Naive thymus-derived CD4-positive, alpha-beta T cell (primary cell): Measurements from ENCODE around the gene TUBA4A. TPM values are rescaled to one million over a fixed set of nuclear protein-coding genes. Genes with fewer than 3 reads are reported as not detected.

Experiments used
- ATAC-seq: fragments of 150-1000 bp; cut with Tn5 transposase; 2 replicates; pipeline ENCODE4 v1.10.0; 2021; ENCODE audit warnings: mild to moderate bottlenecking, moderate library complexity
- CTCF ChIA-PET: fragments of 350-600 bp; sonication (Branson Sonifier 250); formaldehyde crosslinking; loops from one replicate; lab custom pipeline; 2021; ENCODE audit warnings: antibody characterized with exemption; lab: Charles Lee
- POLR2A ChIA-PET: fragments of 350-600 bp; sonication (Branson Sonifier 250); formaldehyde crosslinking; loops from one replicate; lab custom pipeline; 2021; ENCODE audit warnings: antibody characterized with exemption, inconsistent platforms; lab: Charles Lee
- DNase-seq, 9 donors: peaks; one replicate each; pipeline versions ENCODE4 v3.0.0 to v3.0.0-alpha.2; 2020 to 2022; ENCODE audit warnings: mixed read lengths in 1 of 9
- H3K27ac ChIP-seq: one replicate; pipeline ENCODE4 v1.7.0; 2013; ENCODE audit warnings: mild to moderate bottlenecking, low read depth, low read length, moderate library complexity
- H3K27me3 ChIP-seq, 2 donors: one replicate each; pipeline ENCODE4 v1.7.0; 2013; ENCODE audit warnings: low read length in 2 of 2, mild to moderate bottlenecking in 2 of 2, moderate library complexity in 2 of 2; ENCODE audit not compliant: control insufficient read depth in 2 of 2, insufficient read depth in 2 of 2
- H3K36me3 ChIP-seq, 3 experiments: 1 replicate in 2 of 3; 2 replicates in 1 of 3; pipeline ENCODE4 v1.7.0; 2013; ENCODE audit warnings: low read length in 3 of 3, mild to moderate bottlenecking in 3 of 3, moderate library complexity in 1 of 3; ENCODE audit not compliant: insufficient read depth in 3 of 3, control insufficient read depth in 2 of 3
- H3K4me1 ChIP-seq, 2 donors: one replicate each; pipeline ENCODE4 v1.7.0; 2013; ENCODE audit warnings: low read length in 2 of 2, mild to moderate bottlenecking in 2 of 2, moderate library complexity in 1 of 2; ENCODE audit not compliant: control insufficient read depth in 2 of 2, insufficient read depth in 2 of 2
- H3K4me3 ChIP-seq: 2 replicates; pipeline ENCODE4 v1.7.0; 2013; ENCODE audit warnings: mild to moderate bottlenecking, low read length
- H3K9me3 ChIP-seq, 3 experiments: 1 replicate in 2 of 3; 2 replicates in 1 of 3; pipeline ENCODE4 v1.7.0; 2013; ENCODE audit warnings: low read length in 3 of 3; ENCODE audit not compliant: control insufficient read depth in 2 of 3
- H3K27ac Mint-ChIP-seq, 9 donors: one replicate each; pipeline ENCODE4 v1.8.0; 2020 to 2022; ENCODE audit warnings: mixed read lengths in 9 of 9, mild to moderate bottlenecking in 8 of 9, moderate library complexity in 5 of 9, inconsistent platforms in 2 of 9
- H3K27me3 Mint-ChIP-seq, 5 donors: one replicate each; pipeline ENCODE4 v1.8.0; 2021 to 2022; ENCODE audit warnings: mixed read lengths in 5 of 5, mild to moderate bottlenecking in 1 of 5
- H3K36me3 Mint-ChIP-seq, 5 donors: one replicate each; pipeline ENCODE4 v1.8.0; 2020 to 2022; ENCODE audit warnings: mixed read lengths in 5 of 5, mild to moderate bottlenecking in 3 of 5, inconsistent platforms in 1 of 5
- H3K4me1 Mint-ChIP-seq, 7 donors: one replicate each; pipeline ENCODE4 v1.8.0; 2020 to 2022; ENCODE audit warnings: mixed read lengths in 7 of 7, mild to moderate bottlenecking in 3 of 7, inconsistent platforms in 1 of 7
- H3K4me3 Mint-ChIP-seq, 10 donors: one replicate each; pipeline ENCODE4 v1.8.0; 2020 to 2022; ENCODE audit warnings: mild to moderate bottlenecking in 10 of 10, mixed read lengths in 10 of 10, moderate library complexity in 6 of 10, inconsistent platforms in 2 of 10
- H3K9me3 Mint-ChIP-seq, 11 donors: one replicate each; pipeline ENCODE4 v1.8.0; 2020 to 2022; ENCODE audit warnings: mixed read lengths in 11 of 11, mild to moderate bottlenecking in 4 of 11, inconsistent platforms in 1 of 11, moderate library complexity in 1 of 11
- intact Hi-C, 2 donors: fragments of 100-400 bp; cut with micrococcal nuclease; formaldehyde crosslinking; loops; one replicate each; pipeline ENCODE4 v1.15.1; 2023
- polyA plus RNA-seq, 2 donors: library from polyadenylated mRNA; unstranded; fragments of 300-500 nt; fragmentation: Illumina TruSeq; gene quantifications; one replicate each; pipeline ENCODE4 v1.2.3, GENCODE V29; 2021
- total RNA-seq, 6 experiments: library from RNA in 5 of 6; stranded (reverse) in 5 of 6; gene quantifications; 1 replicate in 5 of 6; 2 replicates in 1 of 6; pipeline ENCODE4 v1.2.3 and lab custom pipeline; 2021 to 2026

TUBA4A gene
- total and polyA plus RNA-seq, 7 experiments from 2014 or later: 82.9 to 336 (median 183) TPM

DNA sequence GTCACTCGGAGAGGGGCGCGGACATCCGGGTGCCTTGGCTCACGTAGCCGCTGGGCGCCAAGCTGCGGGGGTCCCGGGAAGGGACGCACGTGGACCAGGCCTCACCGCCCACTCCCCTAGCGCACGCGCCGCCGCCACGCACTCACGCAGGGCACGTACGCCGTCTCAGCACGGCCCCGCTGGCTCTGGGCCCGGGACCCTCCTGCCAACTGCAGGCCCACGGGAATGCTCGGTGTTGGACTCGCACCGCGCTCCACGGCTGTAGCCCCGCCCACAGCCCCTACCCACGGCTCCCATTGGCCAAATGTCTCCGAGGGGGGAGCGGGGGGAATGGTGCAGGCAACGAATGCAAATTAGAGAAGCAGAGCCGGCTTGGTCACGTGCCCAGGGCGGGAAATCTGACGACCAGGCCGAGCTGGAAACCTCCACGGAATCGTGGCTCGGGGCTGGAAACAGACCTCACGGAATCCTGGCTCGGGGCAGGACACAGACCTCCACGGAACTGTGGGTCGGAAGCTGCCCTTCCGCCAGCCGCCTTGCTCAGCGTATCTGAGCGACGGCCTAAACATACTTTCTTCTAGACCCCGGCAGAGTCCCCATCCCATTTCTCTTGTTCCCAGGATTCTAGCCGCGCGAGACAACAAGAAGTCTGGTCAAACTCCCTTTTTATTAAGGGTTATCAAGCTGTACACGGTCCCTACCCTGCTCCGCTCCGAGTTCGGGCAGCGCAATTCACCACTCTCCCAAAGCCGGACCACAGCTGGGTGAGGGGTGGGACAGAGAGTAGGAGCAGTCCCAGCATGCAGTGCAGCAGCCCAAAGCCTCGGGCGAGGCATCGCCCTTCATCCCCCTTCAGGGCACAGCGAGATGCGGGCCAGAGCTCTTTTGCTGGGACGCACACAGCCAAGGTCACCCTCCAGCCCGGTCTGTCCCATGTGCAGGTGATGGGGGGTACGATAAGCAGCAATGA, 34.7 kb downstream of the TUBA4A start, which contains the start of gene ABCB6:
ABCB6 (minus strand) TSS at position 227 of the 970 bp plus-strand sequence. CDS start 285 bp downstream, outside the sequence.
- Mint-ChIP-seq H3K27ac (peak within 1 kb of the TSS; percentile 61 to 86 (median 79)), H3K9me3 (no peaks in the 10 kb centered on the region), H3K27me3 (no peaks in the 10 kb centered on the region), H3K4me1 (peaks cover 0 to 29% (median 24%) of the 10 kb centered on the region in 7 donors), H3K36me3 (peaks cover 9 to 25% (median 11%) of the 10 kb centered on the region in 5 donors), H3K4me3 (peak within 1 kb of the TSS; percentile 78 to 89 (median 82))
- H3K4me3 ChIP-seq: peak within 1 kb of the TSS; percentile 60
- H3K36me3 ChIP-seq: peaks cover 13 to 55% (median 23%) of the 10 kb centered on the region in 3 experiments
- H3K4me1 ChIP-seq: peaks cover 13 to 14% of the 10 kb centered on the region in 2 donors
- DNase-seq: peak; percentile 72 to 90 (median 85)
- CTCF ChIA-PET: interaction anchor here (1.3 kb wide), 1 partner anchor 60 kb away, joined by 4 read pairs; no protein-coding TSS in a partner anchor
- H3K27me3 ChIP-seq: no peaks in the 10 kb centered on the region
- intact Hi-C loops: loop anchor here (1.0 to 2.0 kb wide), 9 partner anchors 10 to 76 kb away; partner anchors contain the start of genes ANKZF1 (in 2 of the 2), ATG9A (in 2 of the 2), DNAJB2 (in 2 of the 2) and NHEJ1 (in 2 of the 2)
- POLR2A ChIA-PET: interaction anchor here (0.7 to 5.0 kb wide), 18 partner anchors 7 to 169 kb away, joined by 3 to 49 read pairs (median 6); partner anchors contain the start of genes ANKZF1, ATG9A, CNPPD1 and DNAJB2
- peak within 1 kb of the TSS; percentile 65 for H3K27ac ChIP-seq
- no peaks in the 10 kb centered on the region for H3K9me3 ChIP-seq
- peak; percentile 92 for ATAC-seq

- H3K27me3 Mint-ChIP-seq: no peaks in the 10 kb centered on the region
- no peaks in the 10 kb centered on the region for H3K27me3 ChIP-seq
- no peaks in the 10 kb centered on the region for H3K9me3 ChIP-seq
- ATAC-seq: peak; percentile 40
- peaks cover 6 to 50% (median 16%) of the 10 kb centered on the region in 3 experiments for H3K36me3 ChIP-seq
- peak overlapping the region; percentile 65 for H3K27ac ChIP-seq
- H3K4me1 ChIP-seq: peaks cover 13 to 14% of the 10 kb centered on the region in 2 donors
- peak overlapping the region; percentile 60 for H3K4me3 ChIP-seq
- ChIA-PET POLR2A (interaction anchor here (0.6 to 5.0 kb wide), 16 partner anchors 8 to 169 kb away, joined by 3 to 49 read pairs (median 6); partner anchors contain the start of genes ANKZF1, ATG9A, CNPPD1 and DNAJB2), CTCF (interaction anchor here (0.9 to 2.2 kb wide), 3 partner anchors 31 to 61 kb away, joined by 3 to 7 read pairs (median 4); no protein-coding TSS in a partner anchor)
- H3K36me3 Mint-ChIP-seq: peaks cover 6 to 20% (median 10%) of the 10 kb centered on the region in 5 donors
- H3K4me3 Mint-ChIP-seq: peak overlapping the region; percentile 78 to 89 (median 82)
- DNase-seq: peak in 3 of 9 donors; percentile 13 to 26 (median 17)
- H3K4me1 Mint-ChIP-seq: peaks cover 0 to 29% (median 24%) of the 10 kb centered on the region in 7 donors
- H3K9me3 Mint-ChIP-seq: no peaks in the 10 kb centered on the region
- intact Hi-C loops: loop anchor here (1.0 to 2.0 kb wide), 8 partner anchors 11 to 77 kb away; partner anchors contain the start of genes NHEJ1 (in 2 of the 2), ANKZF1 (in 1 of the 2), ATG9A (in 1 of the 2) and DNAJB2 (in 1 of the 2)
- peak overlapping the region in 8 of 9 donors; percentile 59 to 86 (median 78) for H3K27ac Mint-ChIP-seq
Observed at GRCh38 chr2:219218217-219218731, 35.4 kb downstream of the TUBA4A start.

- H3K9me3 ChIP-seq: no peaks in the 10 kb centered on the region
- H3K27ac ChIP-seq: no peak overlapping the region
- Mint-ChIP-seq H3K9me3 (no peaks in the 10 kb centered on the region), H3K4me1 (peaks cover 0 to 34% (median 28%) of the 10 kb centered on the region in 7 donors), H3K27me3 (no peaks in the 10 kb centered on the region), H3K36me3 (peaks cover 3 to 18% (median 8%) of the 10 kb centered on the region in 5 donors), H3K4me3 (peak overlapping the region in 9 of 10 donors; percentile 5 to 68 (median 33)), H3K27ac (peak overlapping the region in 3 of 9 donors; percentile 12 to 56 (median 46))
- POLR2A ChIA-PET: interaction anchor here (0.6 to 2.1 kb wide), 7 partner anchors 11 to 45 kb away, joined by 3 to 17 read pairs (median 3); partner anchors contain the start of genes ATG9A, TUBA4A and TUBA4B
- H3K27me3 ChIP-seq: no peaks in the 10 kb centered on the region
- no peak for DNase-seq
- intact Hi-C loops: no loop called here
- H3K4me3 ChIP-seq: no peak overlapping the region
- CTCF ChIA-PET: interaction anchor here (0.8 to 2.2 kb wide), 3 partner anchors 33 to 83 kb away, joined by 3 to 7 read pairs (median 5); no protein-coding TSS in a partner anchor
- peaks cover 13 to 14% of the 10 kb centered on the region in 2 donors for H3K4me1 ChIP-seq
- no peak for ATAC-seq
- peaks cover 0 to 34% (median 2%) of the 10 kb centered on the region in 3 experiments for H3K36me3 ChIP-seq
Observed at GRCh38 chr2:219216535-219216915, 37.2 kb downstream of the TUBA4A start.

GRCh38 chr2:219215871-219216534, 37.7 kb downstream of the TUBA4A start:
- H3K27me3 Mint-ChIP-seq: no peaks in the 10 kb centered on the region
- no peak overlapping the region for H3K27ac ChIP-seq
- CTCF ChIA-PET: interaction anchor here (0.8 to 2.2 kb wide), 4 partner anchors 33 to 79 kb away, joined by 3 to 7 read pairs (median 4); no protein-coding TSS in a partner anchor
- H3K4me1 Mint-ChIP-seq: peaks cover 5 to 39% (median 30%) of the 10 kb centered on the region in 7 donors
- H3K4me3 Mint-ChIP-seq: no peak overlapping the region
- H3K36me3 Mint-ChIP-seq: peaks cover 0 to 13% (median 4%) of the 10 kb centered on the region in 5 donors
- ATAC-seq (no peak), DNase-seq (no peak)
- H3K27me3 ChIP-seq: no peaks in the 10 kb centered on the region
- H3K27ac Mint-ChIP-seq: peak overlapping the region in 1 of 9 donors; percentile 56
- intact Hi-C loops: no loop called here
- H3K4me1 ChIP-seq: peaks cover 18% of the 10 kb centered on the region in 2 donors
- POLR2A ChIA-PET: interaction anchor here (0.8 to 17.4 kb wide), 7 partner anchors 10 to 45 kb away, joined by 3 to 343 read pairs (median 3); partner anchors contain the start of genes ATG9A, CNPPD1, GLB1L and SLC23A3
- H3K9me3 ChIP-seq: no peaks in the 10 kb centered on the region
- H3K9me3 Mint-ChIP-seq: no peaks in the 10 kb centered on the region
- H3K4me3 ChIP-seq: no peak overlapping the region
- peaks cover 0 to 28% (median 2%) of the 10 kb centered on the region in 3 experiments for H3K36me3 ChIP-seq

DNA sequence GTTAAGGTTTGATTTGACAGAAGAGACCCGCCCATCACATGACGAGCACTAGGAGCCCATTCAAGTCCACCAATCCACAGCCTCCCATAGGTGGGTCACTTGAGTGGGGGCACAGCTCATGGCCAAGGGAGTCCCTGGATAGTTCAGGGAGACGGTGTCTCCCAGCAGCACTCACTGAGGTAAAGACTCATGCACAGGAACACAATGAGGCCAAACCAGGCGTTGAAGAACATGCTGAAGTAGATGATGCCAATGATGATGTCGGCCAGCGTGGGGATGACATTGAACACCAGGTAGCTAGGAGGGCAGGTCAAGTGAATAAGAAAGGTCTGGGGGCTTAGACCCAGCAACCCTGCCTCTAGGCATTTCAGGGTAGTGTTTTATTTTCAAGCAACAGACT, 38.9 kb downstream of the TUBA4A start:
- DNase-seq (no peak), ATAC-seq (no peak)
- H3K4me1 Mint-ChIP-seq: peaks cover 6 to 45% (median 36%) of the 10 kb centered on the region in 7 donors
- intact Hi-C loops: no loop called here
- no peak overlapping the region for H3K4me3 ChIP-seq
- ChIA-PET CTCF (interaction anchor here (1.8 to 5.0 kb wide), 2 partner anchors 41 to 57 kb away, joined by 5 to 54 read pairs; partner anchors contain the start of gene NHEJ1), POLR2A (interaction anchor here (0.9 to 17.4 kb wide), 5 partner anchors 9 to 55 kb away, joined by 3 to 343 read pairs (median 4); partner anchors contain the start of genes ATG9A, CNPPD1, NHEJ1 and SLC23A3)
- H3K4me1 ChIP-seq: peaks cover 20 to 23% of the 10 kb centered on the region in 2 donors
- no peaks in the 10 kb centered on the region for H3K9me3 ChIP-seq
- H3K36me3 ChIP-seq: peaks cover 0 to 16% (median 2%) of the 10 kb centered on the region in 3 experiments
- peak overlapping the region in 1 of 9 donors; percentile 26 for H3K27ac Mint-ChIP-seq
- H3K9me3 Mint-ChIP-seq: no peaks in the 10 kb centered on the region
- no peaks in the 10 kb centered on the region for H3K27me3 ChIP-seq
- H3K4me3 Mint-ChIP-seq: peak overlapping the region in 1 of 10 donors; percentile 17
- H3K27ac ChIP-seq: no peak overlapping the region
- no peaks in the 10 kb centered on the region for H3K27me3 Mint-ChIP-seq
- peaks cover 0 to 11% (median 4%) of the 10 kb centered on the region in 5 donors for H3K36me3 Mint-ChIP-seq
